WTC11 (cell line): Measurements from ENCODE around the gene SLIT1. TPM values are rescaled to one million over a fixed set of nuclear protein-coding genes. Genes with fewer than 3 reads are reported as not detected.

Experiments used
- ATAC-seq: fragments of 200-7000 bp; cut with Tn5 transposase; 2 replicates; pipeline ENCODE4 v1.10.0; 2021; ENCODE audit warnings: mild to moderate bottlenecking, moderate library complexity
- CTCF ChIA-PET: fragments of 300-600 bp; sonication (Branson Sonifier 250); formaldehyde crosslinking; loops from one replicate; lab custom pipeline; 2021; ENCODE audit warnings: antibody characterized with exemption; lab: Charles Lee
- POLR2A ChIA-PET: fragments of 350-600 bp; sonication (Branson Sonifier 250); formaldehyde crosslinking; loops from one replicate; lab custom pipeline; 2021; ENCODE audit warnings: antibody characterized with exemption; lab: Charles Lee
- DNase-seq: peaks from one replicate; pipeline ENCODE4 v3.0.0; 2021; ENCODE audit warnings: low spot score
- H3K27ac Mint-ChIP-seq: 2 replicates; pipeline ENCODE4 v1.8.0; 2021; ENCODE audit warnings: mixed read lengths
- H3K27me3 Mint-ChIP-seq: 2 replicates; pipeline ENCODE4 v1.8.0; 2021; ENCODE audit warnings: low read depth, mild to moderate bottlenecking, moderate library complexity, mixed read lengths
- H3K36me3 Mint-ChIP-seq: 2 replicates; pipeline ENCODE4 v1.8.0; 2021; ENCODE audit warnings: mixed read lengths
- H3K4me1 Mint-ChIP-seq: 2 replicates; pipeline ENCODE4 v1.8.0; 2022; ENCODE audit warnings: mixed read lengths
- H3K4me3 Mint-ChIP-seq: 2 replicates; pipeline ENCODE4 v1.8.0; 2021; ENCODE audit warnings: mild to moderate bottlenecking, moderate library complexity, mixed read lengths
- H3K9me3 Mint-ChIP-seq: 2 replicates; pipeline ENCODE4 v1.8.0; 2021; ENCODE audit warnings: mixed read lengths
- CBFB ChIP-seq: sonication (generic); formaldehyde crosslinking; IDR thresholded peaks from 2 replicates; pipeline ENCODE4 v1.8.1; 2022; ENCODE audit warnings: mild to moderate bottlenecking, low read depth, missing genetic modification reagents
- EMX1 ChIP-seq: fragments of 250-450 bp; sonication (Bioruptor Pico); IDR thresholded peaks from 2 replicates; pipeline ENCODE4 v1.8.0; 2021; ENCODE audit warnings: mild to moderate bottlenecking
- ESRRA ChIP-seq: sonication (generic); formaldehyde crosslinking; IDR thresholded peaks from 2 replicates; pipeline ENCODE4 v1.8.1; 2022; ENCODE audit warnings: mild to moderate bottlenecking, missing genetic modification reagents, borderline replicate concordance
- GABPB1 ChIP-seq: sonication (generic); formaldehyde crosslinking; IDR thresholded peaks from 2 replicates; pipeline ENCODE4 v1.8.1; 2023; ENCODE audit warnings: mild to moderate bottlenecking, missing genetic modification reagents
- KAT7 ChIP-seq: sonication (generic); formaldehyde crosslinking; IDR thresholded peaks from 2 replicates; pipeline ENCODE4 v1.8.1; 2023; ENCODE audit warnings: missing genetic modification reagents, mild to moderate bottlenecking, borderline replicate concordance
- MYBL2 ChIP-seq: sonication (generic); formaldehyde crosslinking; IDR thresholded peaks from 2 replicates; pipeline ENCODE4 v1.8.1; 2023; ENCODE audit warnings: mild to moderate bottlenecking, moderate library complexity, missing genetic modification reagents
- NFE2L1 ChIP-seq: sonication (generic); formaldehyde crosslinking; IDR thresholded peaks from 2 replicates; pipeline ENCODE4 v1.8.1; 2023; ENCODE audit warnings: missing genetic modification reagents
- SOX15 ChIP-seq: fragments of 250-450 bp; sonication (Bioruptor Pico); IDR thresholded peaks from 2 replicates; pipeline ENCODE4 v1.9.0; 2021; ENCODE audit warnings: mild to moderate bottlenecking
- TEAD1 ChIP-seq: sonication (generic); formaldehyde crosslinking; IDR thresholded peaks from 2 replicates; pipeline ENCODE4 v1.8.0; 2022; ENCODE audit warnings: mild to moderate bottlenecking, missing genetic modification reagents
- TEAD4 ChIP-seq: sonication (generic); formaldehyde crosslinking; IDR thresholded peaks from 2 replicates; pipeline ENCODE4 v1.8.0; 2022; ENCODE audit warnings: mild to moderate bottlenecking, missing genetic modification reagents
- TP53 ChIP-seq: sonication (generic); formaldehyde crosslinking; IDR thresholded peaks from 2 replicates; pipeline ENCODE4 v1.8.1; 2023; ENCODE audit warnings: mild to moderate bottlenecking, missing genetic modification reagents
- ZNF138 ChIP-seq: sonication (generic); formaldehyde crosslinking; conservative IDR thresholded peaks from 2 replicates; pipeline ENCODE4 v1.8.1; 2022; ENCODE audit warnings: mild to moderate bottlenecking, moderate library complexity, missing genetic modification reagents
- ZNF317 ChIP-seq: sonication (generic); formaldehyde crosslinking; IDR thresholded peaks from 2 replicates; pipeline ENCODE4 v1.8.1; 2023; ENCODE audit warnings: low read depth, mild to moderate bottlenecking, moderate library complexity, missing genetic modification reagents, borderline replicate concordance
- ZNF671 ChIP-seq: fragments of 250-450 bp; sonication (Bioruptor Pico); IDR thresholded peaks from 2 replicates; pipeline ENCODE4 v1.8.0; 2021; ENCODE audit warnings: mild to moderate bottlenecking
- total RNA-seq: library from RNA; stranded (reverse); gene quantifications from 3 replicates; pipeline ENCODE4 v1.2.3, GENCODE V29; 2021
- TF ChIP-seq, protein P1 (sequence below): sonication (generic); formaldehyde crosslinking; IDR thresholded peaks from 2 replicates; pipeline ENCODE4 v1.8.0; 2022; ENCODE audit warnings: mild to moderate bottlenecking, missing genetic modification reagents
- TF ChIP-seq, protein P2 (sequence below): sonication (generic); formaldehyde crosslinking; IDR thresholded peaks from 2 replicates; pipeline ENCODE4 v1.8.0; 2023; ENCODE audit warnings: missing genetic modification reagents, mild to moderate bottlenecking, borderline replicate concordance
- TF ChIP-seq, protein P3 (sequence below): sonication (generic); formaldehyde crosslinking; IDR thresholded peaks from 2 replicates; pipeline ENCODE4 v1.8.0; 2022; ENCODE audit warnings: missing genetic modification reagents
- TF ChIP-seq, protein P4 (sequence below): sonication (generic); formaldehyde crosslinking; IDR thresholded peaks from 2 replicates; pipeline ENCODE4 v1.8.1; 2023; ENCODE audit warnings: mild to moderate bottlenecking, missing genetic modification reagents
- TF ChIP-seq, protein P5 (sequence below): sonication (generic); formaldehyde crosslinking; IDR thresholded peaks from 2 replicates; pipeline ENCODE4 v1.8.1; 2022; ENCODE audit warnings: missing genetic modification reagents, borderline replicate concordance
- TF ChIP-seq, protein P6 (sequence below): fragments of 250-450 bp; sonication (Bioruptor Pico); IDR thresholded peaks from 2 replicates; pipeline ENCODE4 v1.9.0; 2021; ENCODE audit warnings: mild to moderate bottlenecking

The SLIT1 gene
- total RNA-seq, 1 experiment from 2014 or later: 1.6 TPM

DNA sequence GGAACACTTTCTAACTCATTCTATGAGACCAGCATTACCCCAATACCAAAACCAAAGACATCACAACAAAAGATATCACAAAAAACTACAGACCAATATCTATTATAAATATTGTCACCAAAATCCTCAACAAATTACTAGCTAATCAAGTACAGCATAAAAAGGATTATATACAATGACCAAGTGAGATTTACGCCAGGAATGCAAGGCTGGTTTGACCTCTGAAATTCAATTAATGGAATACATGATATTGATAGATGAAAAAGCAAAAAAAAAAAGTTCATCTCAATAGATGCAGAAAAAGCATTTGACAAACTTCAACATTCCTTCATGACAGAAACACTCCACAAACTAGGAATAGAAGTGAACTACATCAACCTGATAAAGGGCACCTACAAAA lies 178.3 kb downstream of the SLIT1 start:
- peaks cover 3% of the 10 kb centered on the region; the same call in 1 of the 2 replicates for H3K27me3 Mint-ChIP-seq
- no peak overlapping the region for H3K4me3 Mint-ChIP-seq
- H3K4me1 Mint-ChIP-seq: peaks cover 4% of the 10 kb centered on the region
- peaks cover 12% of the 10 kb centered on the region for H3K36me3 Mint-ChIP-seq
- no peak for DNase-seq
- POLR2A ChIA-PET: no interaction called here
- no peak for TF ChIP-seq KAT7
- TF ChIP-seq GABPB1 (CRISPR knock-in tag): no peak
- TF ChIP-seq TEAD1 (CRISPR knock-in tag): no peak
- TF ChIP-seq, protein P1, sequence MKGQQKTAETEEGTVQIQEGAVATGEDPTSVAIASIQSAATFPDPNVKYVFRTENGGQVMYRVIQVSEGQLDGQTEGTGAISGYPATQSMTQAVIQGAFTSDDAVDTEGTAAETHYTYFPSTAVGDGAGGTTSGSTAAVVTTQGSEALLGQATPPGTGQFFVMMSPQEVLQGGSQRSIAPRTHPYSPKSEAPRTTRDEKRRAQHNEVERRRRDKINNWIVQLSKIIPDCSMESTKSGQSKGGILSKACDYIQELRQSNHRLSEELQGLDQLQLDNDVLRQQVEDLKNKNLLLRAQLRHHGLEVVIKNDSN: no peak
- TF ChIP-seq CBFB (CRISPR knock-in tag): no peak
- TF ChIP-seq EMX1 (CRISPR knock-in tag): no peak
- TF ChIP-seq SOX15 (CRISPR knock-in tag): no peak
- TF ChIP-seq TP53: no peak
- TF ChIP-seq, protein P2, sequence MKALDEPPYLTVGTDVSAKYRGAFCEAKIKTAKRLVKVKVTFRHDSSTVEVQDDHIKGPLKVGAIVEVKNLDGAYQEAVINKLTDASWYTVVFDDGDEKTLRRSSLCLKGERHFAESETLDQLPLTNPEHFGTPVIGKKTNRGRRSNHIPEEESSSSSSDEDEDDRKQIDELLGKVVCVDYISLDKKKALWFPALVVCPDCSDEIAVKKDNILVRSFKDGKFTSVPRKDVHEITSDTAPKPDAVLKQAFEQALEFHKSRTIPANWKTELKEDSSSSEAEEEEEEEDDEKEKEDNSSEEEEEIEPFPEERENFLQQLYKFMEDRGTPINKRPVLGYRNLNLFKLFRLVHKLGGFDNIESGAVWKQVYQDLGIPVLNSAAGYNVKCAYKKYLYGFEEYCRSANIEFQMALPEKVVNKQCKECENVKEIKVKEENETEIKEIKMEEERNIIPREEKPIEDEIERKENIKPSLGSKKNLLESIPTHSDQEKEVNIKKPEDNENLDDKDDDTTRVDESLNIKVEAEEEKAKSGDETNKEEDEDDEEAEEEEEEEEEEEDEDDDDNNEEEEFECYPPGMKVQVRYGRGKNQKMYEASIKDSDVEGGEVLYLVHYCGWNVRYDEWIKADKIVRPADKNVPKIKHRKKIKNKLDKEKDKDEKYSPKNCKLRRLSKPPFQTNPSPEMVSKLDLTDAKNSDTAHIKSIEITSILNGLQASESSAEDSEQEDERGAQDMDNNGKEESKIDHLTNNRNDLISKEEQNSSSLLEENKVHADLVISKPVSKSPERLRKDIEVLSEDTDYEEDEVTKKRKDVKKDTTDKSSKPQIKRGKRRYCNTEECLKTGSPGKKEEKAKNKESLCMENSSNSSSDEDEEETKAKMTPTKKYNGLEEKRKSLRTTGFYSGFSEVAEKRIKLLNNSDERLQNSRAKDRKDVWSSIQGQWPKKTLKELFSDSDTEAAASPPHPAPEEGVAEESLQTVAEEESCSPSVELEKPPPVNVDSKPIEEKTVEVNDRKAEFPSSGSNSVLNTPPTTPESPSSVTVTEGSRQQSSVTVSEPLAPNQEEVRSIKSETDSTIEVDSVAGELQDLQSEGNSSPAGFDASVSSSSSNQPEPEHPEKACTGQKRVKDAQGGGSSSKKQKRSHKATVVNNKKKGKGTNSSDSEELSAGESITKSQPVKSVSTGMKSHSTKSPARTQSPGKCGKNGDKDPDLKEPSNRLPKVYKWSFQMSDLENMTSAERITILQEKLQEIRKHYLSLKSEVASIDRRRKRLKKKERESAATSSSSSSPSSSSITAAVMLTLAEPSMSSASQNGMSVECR (CRISPR knock-in tag): no peak
- TF ChIP-seq, protein P3, sequence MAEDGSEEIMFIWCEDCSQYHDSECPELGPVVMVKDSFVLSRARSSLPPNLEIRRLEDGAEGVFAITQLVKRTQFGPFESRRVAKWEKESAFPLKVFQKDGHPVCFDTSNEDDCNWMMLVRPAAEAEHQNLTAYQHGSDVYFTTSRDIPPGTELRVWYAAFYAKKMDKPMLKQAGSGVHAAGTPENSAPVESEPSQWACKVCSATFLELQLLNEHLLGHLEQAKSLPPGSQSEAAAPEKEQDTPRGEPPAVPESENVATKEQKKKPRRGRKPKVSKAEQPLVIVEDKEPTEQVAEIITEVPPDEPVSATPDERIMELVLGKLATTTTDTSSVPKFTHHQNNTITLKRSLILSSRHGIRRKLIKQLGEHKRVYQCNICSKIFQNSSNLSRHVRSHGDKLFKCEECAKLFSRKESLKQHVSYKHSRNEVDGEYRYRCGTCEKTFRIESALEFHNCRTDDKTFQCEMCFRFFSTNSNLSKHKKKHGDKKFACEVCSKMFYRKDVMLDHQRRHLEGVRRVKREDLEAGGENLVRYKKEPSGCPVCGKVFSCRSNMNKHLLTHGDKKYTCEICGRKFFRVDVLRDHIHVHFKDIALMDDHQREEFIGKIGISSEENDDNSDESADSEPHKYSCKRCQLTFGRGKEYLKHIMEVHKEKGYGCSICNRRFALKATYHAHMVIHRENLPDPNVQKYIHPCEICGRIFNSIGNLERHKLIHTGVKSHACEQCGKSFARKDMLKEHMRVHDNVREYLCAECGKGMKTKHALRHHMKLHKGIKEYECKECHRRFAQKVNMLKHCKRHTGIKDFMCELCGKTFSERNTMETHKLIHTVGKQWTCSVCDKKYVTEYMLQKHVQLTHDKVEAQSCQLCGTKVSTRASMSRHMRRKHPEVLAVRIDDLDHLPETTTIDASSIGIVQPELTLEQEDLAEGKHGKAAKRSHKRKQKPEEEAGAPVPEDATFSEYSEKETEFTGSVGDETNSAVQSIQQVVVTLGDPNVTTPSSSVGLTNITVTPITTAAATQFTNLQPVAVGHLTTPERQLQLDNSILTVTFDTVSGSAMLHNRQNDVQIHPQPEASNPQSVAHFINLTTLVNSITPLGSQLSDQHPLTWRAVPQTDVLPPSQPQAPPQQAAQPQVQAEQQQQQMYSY: no peak
- TF ChIP-seq, protein P4, sequence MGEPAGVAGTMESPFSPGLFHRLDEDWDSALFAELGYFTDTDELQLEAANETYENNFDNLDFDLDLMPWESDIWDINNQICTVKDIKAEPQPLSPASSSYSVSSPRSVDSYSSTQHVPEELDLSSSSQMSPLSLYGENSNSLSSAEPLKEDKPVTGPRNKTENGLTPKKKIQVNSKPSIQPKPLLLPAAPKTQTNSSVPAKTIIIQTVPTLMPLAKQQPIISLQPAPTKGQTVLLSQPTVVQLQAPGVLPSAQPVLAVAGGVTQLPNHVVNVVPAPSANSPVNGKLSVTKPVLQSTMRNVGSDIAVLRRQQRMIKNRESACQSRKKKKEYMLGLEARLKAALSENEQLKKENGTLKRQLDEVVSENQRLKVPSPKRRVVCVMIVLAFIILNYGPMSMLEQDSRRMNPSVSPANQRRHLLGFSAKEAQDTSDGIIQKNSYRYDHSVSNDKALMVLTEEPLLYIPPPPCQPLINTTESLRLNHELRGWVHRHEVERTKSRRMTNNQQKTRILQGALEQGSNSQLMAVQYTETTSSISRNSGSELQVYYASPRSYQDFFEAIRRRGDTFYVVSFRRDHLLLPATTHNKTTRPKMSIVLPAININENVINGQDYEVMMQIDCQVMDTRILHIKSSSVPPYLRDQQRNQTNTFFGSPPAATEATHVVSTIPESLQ (CRISPR knock-in tag): no peak
- TF ChIP-seq ZNF317 (CRISPR knock-in tag): no peak
- no peak for TF ChIP-seq ZNF671
- TF ChIP-seq ZNF138 (CRISPR knock-in tag): no peak
- TF ChIP-seq TEAD4 (CRISPR knock-in tag): no peak
- no peak for TF ChIP-seq ESRRA (CRISPR knock-in tag)
- TF ChIP-seq MYBL2 (CRISPR knock-in tag): no peak
- TF ChIP-seq, protein P5, sequence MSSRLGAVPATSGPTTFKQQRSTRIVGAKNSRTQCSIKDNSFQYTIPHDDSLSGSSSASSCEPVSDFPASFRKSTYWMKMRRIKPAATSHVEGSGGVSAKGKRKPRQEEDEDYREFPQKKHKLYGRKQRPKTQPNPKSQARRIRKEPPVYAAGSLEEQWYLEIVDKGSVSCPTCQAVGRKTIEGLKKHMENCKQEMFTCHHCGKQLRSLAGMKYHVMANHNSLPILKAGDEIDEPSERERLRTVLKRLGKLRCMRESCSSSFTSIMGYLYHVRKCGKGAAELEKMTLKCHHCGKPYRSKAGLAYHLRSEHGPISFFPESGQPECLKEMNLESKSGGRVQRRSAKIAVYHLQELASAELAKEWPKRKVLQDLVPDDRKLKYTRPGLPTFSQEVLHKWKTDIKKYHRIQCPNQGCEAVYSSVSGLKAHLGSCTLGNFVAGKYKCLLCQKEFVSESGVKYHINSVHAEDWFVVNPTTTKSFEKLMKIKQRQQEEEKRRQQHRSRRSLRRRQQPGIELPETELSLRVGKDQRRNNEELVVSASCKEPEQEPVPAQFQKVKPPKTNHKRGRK: no peak
- TF ChIP-seq, protein P6, sequence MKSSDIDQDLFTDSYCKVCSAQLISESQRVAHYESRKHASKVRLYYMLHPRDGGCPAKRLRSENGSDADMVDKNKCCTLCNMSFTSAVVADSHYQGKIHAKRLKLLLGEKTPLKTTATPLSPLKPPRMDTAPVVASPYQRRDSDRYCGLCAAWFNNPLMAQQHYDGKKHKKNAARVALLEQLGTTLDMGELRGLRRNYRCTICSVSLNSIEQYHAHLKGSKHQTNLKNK: no peak
- no peak for TF ChIP-seq NFE2L1
- peaks cover 20% of the 10 kb centered on the region for H3K9me3 Mint-ChIP-seq
- no peak for ATAC-seq
- CTCF ChIA-PET: no interaction called here
- H3K27ac Mint-ChIP-seq: no peak overlapping the region
